G401.6 (cell line): ENCODE data around the gene PIH1D2.
"Not testable (repeated sequence)": the region's sequence is repeated elsewhere in the genome, so short reads cannot be mapped to it uniquely, and the experiment has no call there.

Experiments used
- FAIRE-seq: peaks from 2 replicates; lab custom pipeline; 2012; peaks lifted over from hg19 to GRCh38; lab: Jason Lieb, UNC

PIH1D2 gene

GRCh38 chr11:112073941-112074811 lies at the start of gene PIH1D2, which contains the start of gene NKAPD1:
PIH1D2 (minus strand) TSS chr11:112074017; CDS start chr11:112073174, 843 bp downstream.
NKAPD1 (plus strand) TSS chr11:112074299; CDS start chr11:112075575, 1,276 bp downstream.
- peak; percentile 79 for FAIRE-seq

DNA sequence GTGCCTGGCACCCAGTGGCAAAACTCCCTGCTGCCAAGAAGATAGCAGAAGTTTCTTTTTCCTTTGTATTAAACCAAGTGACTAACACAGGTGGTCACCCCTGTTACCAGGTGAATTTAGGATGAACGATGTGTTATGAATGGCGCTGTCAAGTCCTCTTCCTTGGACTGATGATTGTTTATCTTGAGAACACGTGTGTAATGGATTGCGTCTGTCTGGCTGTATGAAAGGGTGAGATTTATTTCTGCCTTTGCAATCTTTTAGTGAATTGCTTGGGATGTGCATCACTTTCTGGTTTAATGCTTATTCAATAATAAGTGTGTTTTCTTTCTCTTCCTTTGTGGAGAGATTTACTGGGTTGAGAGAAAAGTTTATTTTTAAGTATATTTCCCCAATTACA lies 49.3 kb upstream of the PIH1D2 start:
- FAIRE-seq = no peak

- FAIRE-seq = no peak
Measured at GRCh38 chr11:112121981-112122615, 48.3 kb upstream of the PIH1D2 start.

DNA sequence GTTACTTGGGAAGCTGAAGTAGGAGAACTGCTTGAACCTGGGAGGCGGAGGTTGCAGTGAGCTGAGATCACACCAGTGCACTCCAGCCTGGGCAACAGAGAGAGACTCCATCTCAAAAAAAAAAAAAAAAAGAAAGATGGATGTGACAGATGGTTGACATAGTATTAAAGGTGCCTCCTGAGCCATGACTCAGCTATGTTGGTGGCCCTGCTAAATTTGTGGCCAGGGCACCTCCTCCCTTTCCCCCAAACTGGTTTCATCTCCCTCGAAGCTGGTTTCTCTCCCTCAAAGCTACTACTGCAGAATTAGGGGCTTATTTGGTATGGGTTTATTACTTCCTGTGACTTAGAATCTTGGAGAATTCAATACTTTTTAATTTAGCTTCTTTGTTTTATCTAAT lies 44.4 kb upstream of the PIH1D2 start:
- no peak for FAIRE-seq

DNA sequence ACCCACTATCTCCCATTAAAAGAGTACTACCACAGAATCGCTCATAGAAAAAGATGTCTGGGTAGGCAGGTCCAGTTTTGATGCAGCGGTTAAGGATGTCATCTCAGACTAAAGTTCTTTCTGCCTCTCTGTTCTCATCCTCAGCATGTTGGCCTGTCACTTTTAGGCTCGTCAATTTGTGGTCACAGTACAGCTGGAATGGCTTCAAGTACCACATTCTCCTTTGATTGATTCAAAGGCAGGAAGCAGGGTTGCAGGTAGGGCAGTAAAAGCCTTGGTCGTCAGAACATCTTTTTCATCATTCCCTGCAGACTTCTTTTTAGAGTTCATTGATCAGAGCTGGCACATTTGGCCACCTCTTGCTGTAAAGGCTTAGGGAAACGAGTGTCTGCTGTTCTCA lies 41.6 kb upstream of the PIH1D2 start:
- FAIRE-seq = no peak

- no peak for FAIRE-seq
Measured at GRCh38 chr11:112114460-112114859, 40.6 kb upstream of the PIH1D2 start.

DNA sequence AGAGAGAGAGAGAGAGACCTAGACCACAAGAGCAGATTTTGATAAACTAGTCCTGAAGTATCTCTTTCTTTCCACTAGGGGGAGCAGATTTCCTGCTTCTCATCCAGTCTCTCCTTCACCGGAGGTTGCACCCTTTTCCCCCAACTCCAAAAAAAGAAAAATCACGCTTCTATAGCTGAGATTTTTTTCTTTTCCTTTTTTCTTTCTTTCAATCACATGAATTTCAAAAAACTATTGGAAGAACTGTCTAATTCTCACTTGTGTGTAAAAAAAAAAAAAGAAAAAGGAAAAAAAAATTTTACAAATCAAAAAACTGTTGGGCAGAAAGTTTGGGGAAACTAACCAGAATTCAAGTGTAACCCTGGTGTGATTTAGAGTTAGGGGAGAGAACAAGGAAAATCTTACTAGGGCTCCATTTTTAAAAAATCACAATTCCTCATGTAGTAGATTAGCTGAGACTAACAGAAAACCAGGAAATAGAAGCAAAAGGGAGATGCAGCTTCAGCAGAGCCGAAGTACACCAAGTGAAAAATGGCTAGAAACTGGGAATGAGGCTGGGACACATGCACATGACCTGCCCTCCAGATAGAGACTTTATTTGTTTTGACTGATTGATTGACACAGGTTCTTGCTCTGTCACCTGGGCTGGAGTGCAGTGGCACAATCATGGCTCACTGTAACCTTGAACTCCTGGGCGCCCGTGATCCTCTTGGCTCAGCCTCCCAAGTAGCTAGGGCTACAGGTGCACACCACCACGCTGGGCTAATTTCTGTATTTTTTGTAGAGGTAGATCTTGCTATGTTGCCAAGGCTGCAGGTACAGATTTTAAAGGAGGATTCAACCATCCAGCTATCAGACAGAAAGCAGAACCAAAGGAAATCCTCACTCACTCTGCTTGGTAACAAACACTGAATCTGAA lies 40.0 kb upstream of the PIH1D2 start:
- peak; percentile 67 for FAIRE-seq

DNA sequence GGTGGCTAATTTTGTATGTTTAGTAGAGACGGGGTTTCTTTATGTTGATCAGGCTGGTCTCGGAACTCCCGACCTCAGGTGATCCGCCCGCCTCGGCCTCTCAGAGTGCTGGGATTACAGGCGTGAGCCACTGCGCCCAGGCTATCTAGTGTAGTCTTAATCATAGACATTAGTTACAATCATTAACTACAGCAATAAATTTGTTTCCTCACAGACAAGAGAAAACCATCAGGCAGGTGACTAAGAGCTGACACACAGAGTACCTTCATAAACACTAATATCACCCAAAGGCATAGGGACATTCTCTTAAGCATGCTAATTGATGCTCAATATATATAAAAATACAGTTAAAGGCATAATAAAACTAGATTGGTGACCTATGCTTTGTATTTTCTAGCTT lies 32.3 kb upstream of the PIH1D2 start:
- FAIRE-seq = no peak

DNA sequence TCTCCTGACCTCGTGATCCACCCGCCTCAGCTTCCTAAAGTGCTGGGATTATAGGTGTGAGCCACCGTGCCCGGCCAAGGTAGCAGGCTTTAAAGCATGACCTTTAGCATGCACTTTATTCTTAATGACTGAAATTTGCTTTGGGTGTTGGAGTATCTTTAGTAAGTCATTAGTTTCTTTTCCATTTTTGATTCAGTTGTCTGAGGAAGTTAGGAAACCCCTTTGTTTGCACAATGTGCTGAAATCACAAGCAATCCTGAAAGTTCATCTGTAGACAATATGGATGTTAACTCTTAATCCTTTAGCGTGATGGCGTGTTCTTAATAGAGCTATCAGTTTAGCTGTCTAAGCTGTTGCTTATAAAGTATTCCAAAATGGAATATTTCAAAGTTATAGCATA lies 29.6 kb upstream of the PIH1D2 start:
- FAIRE-seq = no peak

DNA sequence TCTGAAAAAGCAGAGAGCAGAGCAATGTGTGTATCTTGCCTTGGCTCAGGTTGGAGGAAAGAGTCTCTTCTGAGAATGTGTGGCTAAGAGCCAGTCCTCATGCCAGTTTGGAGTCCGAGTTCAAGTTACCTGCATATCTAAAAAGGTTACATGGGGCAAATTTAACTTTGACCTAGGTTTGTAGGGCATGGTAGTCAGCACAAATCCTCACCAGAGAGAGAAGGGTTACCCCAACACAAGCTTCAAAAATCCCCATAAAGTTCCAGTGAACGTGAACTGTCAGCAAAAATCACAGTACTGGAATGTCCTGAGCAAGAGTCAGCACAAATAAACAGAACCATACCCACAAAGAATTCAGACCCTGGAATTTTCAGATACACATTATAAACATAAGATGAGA lies 26.6 kb upstream of the PIH1D2 start:
- FAIRE-seq = no peak

DNA sequence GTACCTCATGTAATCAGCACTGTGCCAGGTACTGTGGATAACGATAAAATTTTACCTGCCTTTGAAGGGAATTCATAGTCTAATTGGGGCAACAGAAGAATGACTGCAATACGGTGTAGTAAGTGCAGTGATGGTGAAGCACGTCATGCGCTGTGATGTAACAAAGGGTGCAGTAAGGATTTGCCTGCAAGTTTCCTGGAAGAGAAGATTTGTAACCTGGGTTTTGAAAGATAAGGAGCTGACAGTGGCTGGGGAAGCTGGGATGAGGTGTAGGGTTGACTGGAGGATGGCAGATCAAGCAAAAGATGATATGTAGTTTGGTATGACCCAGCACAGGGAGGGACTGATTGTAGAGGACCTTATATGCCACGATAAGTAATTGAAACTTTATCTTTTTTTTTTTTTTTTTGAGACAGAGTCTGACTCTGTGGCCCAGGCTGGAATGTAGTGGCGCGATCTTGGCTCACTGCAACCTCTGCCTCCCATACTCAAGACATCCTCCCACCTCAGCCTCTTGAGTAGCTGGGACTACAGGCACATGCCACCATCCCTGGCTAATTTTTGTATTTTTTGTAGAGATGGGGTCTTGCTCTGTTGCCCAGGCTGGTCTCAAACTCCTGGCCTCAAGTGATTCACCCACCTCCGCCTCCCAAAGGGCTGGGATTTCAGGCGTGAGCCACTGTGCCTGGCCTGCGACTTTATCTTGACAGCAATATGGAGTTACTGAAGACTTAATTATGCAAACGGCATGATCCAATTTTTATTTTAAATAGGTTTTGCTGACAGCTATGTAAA lies 24.1 kb upstream of the PIH1D2 start:
- FAIRE-seq = no peak

DNA sequence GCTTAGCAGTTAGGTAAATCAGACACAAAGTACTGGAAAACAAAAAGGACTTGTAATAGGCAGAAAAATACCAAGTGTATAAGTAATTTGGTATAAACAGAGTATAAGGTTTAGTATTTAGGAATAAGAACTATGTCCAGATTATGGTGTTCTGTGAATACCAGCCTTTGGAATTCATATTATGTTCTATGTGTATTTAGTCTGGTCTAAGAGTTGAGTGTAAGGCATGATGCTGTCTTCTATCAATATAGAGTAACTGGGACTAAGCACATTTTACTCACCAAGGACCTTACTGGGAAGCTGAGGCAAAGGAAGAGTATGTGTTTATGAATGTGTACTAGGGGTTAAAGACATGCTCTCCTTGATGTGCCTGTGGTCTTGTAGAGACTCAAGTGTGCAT lies 22.4 kb upstream of the PIH1D2 start:
- FAIRE-seq = no peak

GRCh38 chr11:112095302-112095701 lies 21.5 kb upstream of the PIH1D2 start:
- FAIRE-seq = not testable (repeated sequence)

GRCh38 chr11:112087212-112087611 lies 13.4 kb upstream of the PIH1D2 start:
- no peak for FAIRE-seq

DNA sequence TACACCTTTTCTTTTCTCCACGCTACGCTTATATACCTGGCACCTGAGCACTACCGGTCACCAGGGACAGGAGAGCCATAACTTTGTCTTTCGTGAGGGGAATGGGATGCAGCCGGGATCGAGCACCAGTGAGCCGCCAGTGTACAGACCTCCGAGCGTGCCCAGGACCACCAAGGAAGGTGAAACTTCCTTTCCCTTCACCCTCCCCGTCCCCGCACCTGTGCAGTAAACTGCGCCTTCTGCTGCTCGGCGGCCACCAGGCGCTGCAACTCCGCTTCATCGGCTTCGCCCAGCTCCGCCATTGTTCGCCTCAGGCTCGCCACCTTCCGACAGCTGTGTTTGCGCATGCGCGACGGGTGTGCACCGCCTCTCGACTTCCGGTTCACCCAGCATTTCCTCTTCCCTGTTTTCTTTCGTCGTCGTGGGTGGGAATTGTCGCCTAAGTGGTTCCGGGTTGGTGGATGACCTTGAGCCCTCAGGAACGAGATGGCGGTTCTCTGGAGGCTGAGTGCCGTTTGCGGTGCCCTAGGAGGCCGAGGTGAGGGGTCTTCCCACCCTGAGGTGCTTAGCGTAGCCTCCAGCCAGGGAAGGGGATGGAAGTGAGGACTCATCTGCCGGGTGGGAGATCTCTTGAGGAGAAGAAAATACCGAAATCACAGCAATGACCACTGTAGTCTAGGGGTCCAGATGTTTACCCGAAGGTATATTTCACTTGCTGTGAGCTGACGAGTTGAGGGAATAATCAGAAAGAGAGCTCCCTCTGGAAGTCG lies 12.8 kb upstream of the PIH1D2 start, which contains the start of the genes SDHD and TIMM8B:
Gene SDHD (plus strand): TSS at position 452 of the 770 bp plus-strand sequence. CDS start 35 bp downstream, at position 487.
Gene TIMM8B (minus strand): TSS at position 335 of the 770 bp plus-strand sequence. CDS start 33 bp downstream, at position 302.
- FAIRE-seq = peak; percentile 93

DNA sequence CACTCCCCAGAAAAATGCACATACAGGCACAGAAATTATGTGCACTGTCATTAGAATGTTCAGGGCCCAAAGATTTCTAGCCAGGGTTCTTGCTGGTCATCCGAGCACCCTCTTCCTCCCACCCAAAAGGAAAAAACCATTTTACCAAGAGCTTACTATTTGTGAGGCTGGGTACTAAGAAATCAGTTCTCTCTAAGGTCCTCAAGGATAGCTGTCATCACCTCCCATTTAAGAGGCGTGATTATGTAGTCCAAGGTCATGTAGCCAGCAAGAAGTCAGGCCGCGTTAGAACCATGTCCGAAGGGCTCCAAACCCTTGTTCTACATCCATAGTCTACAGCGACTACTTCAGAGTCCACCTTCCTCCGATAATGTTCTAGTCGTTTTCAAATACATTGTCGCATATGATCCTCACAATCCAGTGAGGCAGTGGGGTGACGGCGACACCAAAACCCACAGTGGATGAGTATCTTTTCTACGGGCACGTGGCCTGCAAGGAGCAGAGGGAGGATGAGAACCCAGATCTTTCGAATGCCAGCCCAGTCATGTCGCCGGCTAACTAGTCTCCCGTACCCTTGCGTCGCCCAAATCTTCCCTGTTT lies 12.1 kb upstream of the PIH1D2 start:
- FAIRE-seq = no peak

DNA sequence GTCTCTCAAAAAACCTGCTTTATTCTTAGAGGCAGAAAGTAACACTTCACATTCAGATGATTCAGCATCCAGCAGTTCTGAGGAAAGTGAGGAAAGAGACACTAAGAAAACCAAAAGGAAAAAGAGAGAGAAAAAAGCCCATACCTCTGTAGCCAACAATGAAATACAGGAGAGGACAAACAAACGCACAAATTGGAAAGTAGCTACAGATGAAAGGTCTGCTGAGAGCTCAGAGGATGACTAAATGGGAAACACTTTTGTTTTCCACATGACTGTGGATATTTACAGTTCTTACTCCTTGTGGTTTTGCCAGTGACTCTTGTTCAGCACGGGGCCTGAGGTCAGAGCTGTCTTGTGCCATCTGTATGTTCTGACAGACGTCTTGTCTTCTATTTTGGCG lies 8.9 kb upstream of the PIH1D2 start:
- peak; percentile 79 for FAIRE-seq

DNA sequence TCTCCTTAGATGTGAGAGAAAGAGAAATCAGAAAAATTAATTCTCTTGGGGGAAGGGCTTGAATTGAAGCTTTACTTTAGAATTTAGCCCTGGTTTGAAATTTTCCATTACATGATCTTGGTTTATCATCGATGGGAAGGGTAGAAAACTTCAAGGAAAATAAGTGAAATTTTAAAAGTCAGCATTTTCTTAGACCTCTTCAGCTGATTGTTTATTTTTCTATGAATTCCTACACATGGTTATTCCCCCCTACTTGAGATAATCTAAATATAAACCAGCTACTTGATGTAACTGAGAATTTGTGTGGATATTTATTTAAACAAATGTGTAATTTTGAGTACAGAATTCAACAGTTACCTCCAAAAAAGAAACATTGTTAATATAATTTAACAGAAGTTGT lies 10.9 kb downstream of the PIH1D2 start:
- peak; percentile 11 for FAIRE-seq

GRCh38 chr11:112058103-112058502 lies 15.7 kb downstream of the PIH1D2 start:
- no peak for FAIRE-seq

- no peak for FAIRE-seq
Measured at GRCh38 chr11:112057170-112057569, 16.6 kb downstream of the PIH1D2 start.
